ENCODE measurements around the gene ACOX1. TPM values are rescaled to one million over a fixed set of nuclear protein-coding genes. Genes with fewer than 3 reads are reported as not detected.

Gene ACOX1
- total RNA-seq, 4 donors from 2014 or later, result 97.3 to 165 (median 103) TPM

GRCh38 chr17:75900691-75901533, 78.1 kb downstream of the ACOX1 start:
- TF ChIP-seq, protein P1, sequence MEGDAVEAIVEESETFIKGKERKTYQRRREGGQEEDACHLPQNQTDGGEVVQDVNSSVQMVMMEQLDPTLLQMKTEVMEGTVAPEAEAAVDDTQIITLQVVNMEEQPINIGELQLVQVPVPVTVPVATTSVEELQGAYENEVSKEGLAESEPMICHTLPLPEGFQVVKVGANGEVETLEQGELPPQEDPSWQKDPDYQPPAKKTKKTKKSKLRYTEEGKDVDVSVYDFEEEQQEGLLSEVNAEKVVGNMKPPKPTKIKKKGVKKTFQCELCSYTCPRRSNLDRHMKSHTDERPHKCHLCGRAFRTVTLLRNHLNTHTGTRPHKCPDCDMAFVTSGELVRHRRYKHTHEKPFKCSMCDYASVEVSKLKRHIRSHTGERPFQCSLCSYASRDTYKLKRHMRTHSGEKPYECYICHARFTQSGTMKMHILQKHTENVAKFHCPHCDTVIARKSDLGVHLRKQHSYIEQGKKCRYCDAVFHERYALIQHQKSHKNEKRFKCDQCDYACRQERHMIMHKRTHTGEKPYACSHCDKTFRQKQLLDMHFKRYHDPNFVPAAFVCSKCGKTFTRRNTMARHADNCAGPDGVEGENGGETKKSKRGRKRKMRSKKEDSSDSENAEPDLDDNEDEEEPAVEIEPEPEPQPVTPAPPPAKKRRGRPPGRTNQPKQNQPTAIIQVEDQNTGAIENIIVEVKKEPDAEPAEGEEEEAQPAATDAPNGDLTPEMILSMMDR (IDR thresholded peaks at IDR 0.05; ENCODE audit: low read depth), result no peak

DNA sequence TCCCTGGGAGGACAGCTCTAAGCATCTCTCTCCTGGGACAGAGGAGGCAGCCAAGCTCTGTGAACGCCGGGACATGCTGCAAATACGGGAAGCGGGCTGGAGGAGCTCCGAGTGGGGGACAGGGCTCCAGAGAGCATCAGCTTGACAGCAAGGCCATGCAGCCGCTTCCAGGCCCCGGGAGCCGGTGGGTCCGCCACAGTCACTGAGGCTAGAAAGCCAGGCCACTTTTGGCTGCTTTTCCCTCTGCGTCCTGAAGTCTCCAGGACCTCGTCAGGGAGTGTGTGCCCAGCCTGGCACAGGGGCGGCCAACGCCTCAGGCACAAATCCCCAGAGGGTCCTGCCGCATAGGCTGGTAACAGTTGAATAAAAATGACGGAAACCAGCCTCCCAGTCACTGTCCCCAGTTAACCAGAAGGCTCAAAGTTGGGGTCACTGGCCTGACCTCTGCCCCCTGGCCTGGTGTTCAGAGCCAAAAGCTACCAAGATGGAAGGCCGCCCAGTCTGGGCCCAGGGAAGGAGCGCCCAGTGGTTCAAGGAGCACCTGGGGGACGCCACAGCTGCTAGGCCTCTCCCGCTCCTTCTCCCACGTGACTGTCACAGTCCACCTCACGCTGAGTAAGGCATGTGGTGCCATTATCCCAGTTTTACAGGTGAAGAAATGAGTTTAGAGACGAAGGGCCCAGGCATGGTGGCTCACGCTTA, 79.0 kb downstream of the ACOX1 start:
- TF ChIP-seq, protein P1 (IDR thresholded peaks at IDR 0.05; ENCODE audit: low read depth), result no peak

DNA sequence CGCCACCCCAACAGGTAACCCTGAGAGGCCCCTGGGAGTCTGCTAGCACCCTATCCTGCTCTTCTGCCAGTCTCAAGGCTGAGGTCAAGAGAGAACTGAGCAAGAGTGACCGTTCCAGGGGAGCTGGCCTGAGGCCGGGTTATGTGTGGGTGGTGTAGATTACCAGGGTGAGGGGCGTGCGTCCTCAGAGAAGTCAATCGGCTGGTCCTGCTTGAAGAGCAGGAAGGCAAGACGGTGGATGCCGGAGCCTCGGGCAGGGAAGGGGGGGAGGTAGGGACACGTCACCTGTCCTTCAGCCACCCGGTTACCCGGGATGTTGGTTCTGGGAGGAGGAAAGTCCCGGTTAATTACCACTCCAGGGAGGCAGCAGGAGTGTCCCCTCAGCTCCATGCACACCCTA, 79.6 kb downstream of the ACOX1 start:
- TF ChIP-seq, protein P1 (IDR thresholded peaks at IDR 0.05; ENCODE audit: low read depth), result no peak

DNA sequence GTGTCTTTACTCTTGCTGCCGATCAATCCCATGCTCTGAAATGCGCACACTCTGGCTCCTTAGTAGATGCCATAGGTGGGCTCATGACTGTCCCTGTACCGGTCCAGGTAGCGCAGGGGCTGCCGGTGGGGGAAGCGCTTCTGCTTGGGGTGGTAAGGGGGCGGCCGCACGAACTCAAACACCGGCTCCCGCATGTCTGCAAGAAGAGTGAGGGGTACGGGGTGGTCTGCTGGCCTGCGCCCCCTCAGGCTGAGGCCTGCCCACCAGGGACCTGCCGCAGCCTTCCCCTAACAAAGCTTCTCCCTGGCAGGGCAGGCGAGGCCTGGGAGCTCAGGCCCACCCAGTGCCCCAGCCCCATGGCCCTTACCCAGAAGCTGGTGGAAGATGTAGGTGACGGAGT, 80.2 kb downstream of the ACOX1 start:
- TF ChIP-seq, protein P1 (IDR thresholded peaks at IDR 0.05; ENCODE audit: low read depth), result no peak

- TF ChIP-seq, protein P1 (IDR thresholded peaks at IDR 0.05; ENCODE audit: low read depth), result no peak
Observed at GRCh38 chr17:75898065-75898464, 80.9 kb downstream of the ACOX1 start.

DNA sequence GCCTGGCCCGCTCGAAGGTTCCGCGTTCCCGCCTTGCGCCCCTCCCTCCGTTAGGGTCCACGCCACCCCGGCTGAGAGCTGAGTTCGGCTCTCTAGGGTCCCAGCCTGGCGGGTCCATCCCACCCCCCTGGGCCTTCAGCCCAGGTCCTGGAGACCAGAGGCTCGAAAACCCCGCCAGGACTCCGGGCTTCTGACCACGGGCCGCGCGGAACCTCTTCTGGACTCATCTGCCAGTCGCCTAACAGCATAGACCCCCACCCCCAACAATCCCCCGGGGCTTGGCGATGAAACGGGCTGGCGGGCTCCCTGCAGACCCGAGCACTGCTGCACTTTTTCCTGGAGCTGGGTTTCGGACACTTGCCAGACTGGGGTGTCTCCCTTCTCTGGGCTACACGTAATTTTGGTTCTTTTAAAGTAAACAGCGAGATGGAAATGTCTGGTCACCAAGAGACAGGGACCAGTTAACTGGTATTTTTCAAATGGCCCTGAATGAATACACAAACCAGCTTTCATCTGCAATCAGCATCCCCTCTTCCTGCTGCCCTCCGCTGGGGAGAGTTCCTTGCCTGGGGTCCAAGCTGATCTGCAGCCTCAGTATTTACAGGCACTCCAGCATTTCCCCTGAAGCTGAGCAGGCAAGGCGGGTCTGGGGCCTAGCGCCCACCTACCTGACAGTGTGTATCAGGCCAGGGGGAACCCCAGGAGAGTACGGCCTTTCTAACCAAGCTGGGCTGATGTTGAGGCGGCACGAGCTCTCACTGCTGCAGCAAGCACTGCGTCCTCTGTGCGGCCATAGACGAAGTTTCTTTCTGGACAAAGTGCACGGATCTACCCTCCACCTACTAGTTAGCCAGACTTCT, 81.6 kb downstream of the ACOX1 start:
- TF ChIP-seq, protein P1 (IDR thresholded peaks at IDR 0.05; ENCODE audit: low read depth), result no peak

Measured in subcutaneous adipose tissue (tissue), 4 donors.